Loucy (cell line): Measurements from ENCODE around the gene IL12B.
"Not testable (repeated sequence)": the region's sequence is repeated elsewhere in the genome, so short reads cannot be mapped to it uniquely, and the experiment has no call there.

Source experiments
- H2AFZ ChIP-seq: fragments of 200-600 bp; sonication (generic); 2 replicates; pipeline ENCODE4 v1.6.0; 2016; ENCODE audit warnings: antibody characterized with exemption, mild to moderate bottlenecking, low read length, moderate library complexity
- H3F3A ChIP-seq: fragments of 200-600 bp; 2 replicates; pipeline ENCODE4 v1.6.0; 2016; ENCODE audit warnings: antibody characterized with exemption, low read depth, mild to moderate bottlenecking
- H3K27me3 ChIP-seq: fragments of 200-600 bp; sonication (generic); 2 replicates; pipeline ENCODE4 v1.6.1; 2014; ENCODE audit warnings: low read length, mild to moderate bottlenecking; ENCODE audit not compliant: insufficient read depth, poor library complexity, severe bottlenecking
- H3K36me3 ChIP-seq: fragments of 200-600 bp; sonication (generic); 2 replicates; pipeline ENCODE4 v1.6.1; 2016; ENCODE audit warnings: low read length; ENCODE audit not compliant: insufficient read depth
- H3K4me1 ChIP-seq: fragments of 200-600 bp; sonication (generic); 2 replicates; pipeline ENCODE4 v1.5.1; 2014; ENCODE audit warnings: low read length, mild to moderate bottlenecking; ENCODE audit not compliant: insufficient read depth, poor library complexity, severe bottlenecking
- H3K4me2 ChIP-seq: fragments of 200-600 bp; sonication (generic); 2 replicates; pipeline ENCODE4 v1.6.0; 2014; ENCODE audit warnings: antibody characterized with exemption, low read length, low read depth, mild to moderate bottlenecking; ENCODE audit not compliant: poor library complexity, severe bottlenecking
- H3K4me3 ChIP-seq: fragments of 200-600 bp; sonication (generic); 2 replicates; pipeline ENCODE4 v1.5.1; 2014; ENCODE audit warnings: low read length, mild to moderate bottlenecking, mixed read lengths; ENCODE audit not compliant: poor library complexity, severe bottlenecking
- H3K79me2 ChIP-seq: fragments of 200-600 bp; sonication (generic); 2 replicates; pipeline ENCODE4 v1.6.1; 2014; ENCODE audit warnings: low read length; ENCODE audit not compliant: insufficient read depth
- H3K9ac ChIP-seq: fragments of 200-600 bp; sonication (generic); 2 replicates; pipeline ENCODE4 v1.6.0; 2014; ENCODE audit warnings: mild to moderate bottlenecking, low read depth, low read length, moderate library complexity; ENCODE audit not compliant: poor library complexity, severe bottlenecking
- H3K9me2 ChIP-seq: fragments of 200-600 bp; sonication (generic); replicated peaks from 2 replicates; pipeline ENCODE4 v1.6.1; 2016; ENCODE audit warnings: low read depth, low read length, mixed read lengths
- H3K9me3 ChIP-seq: fragments of 200-600 bp; sonication (generic); 2 replicates; pipeline ENCODE4 v1.6.1; 2014; ENCODE audit warnings: mild to moderate bottlenecking, antibody characterized with exemption, low read length, low read depth; ENCODE audit not compliant: insufficient read depth
- H4K20me1 ChIP-seq: fragments of 200-600 bp; sonication (generic); 2 replicates; pipeline ENCODE4 v1.6.0; 2014; ENCODE audit warnings: antibody characterized with exemption, low read length, mild to moderate bottlenecking; ENCODE audit not compliant: insufficient read depth, poor library complexity, severe bottlenecking
- EZH2phosphoT487 ChIP-seq: fragments of 200-600 bp; IDR thresholded peaks from 2 replicates; pipeline ENCODE4 v1.6.1; 2018; ENCODE audit warnings: antibody characterized with exemption, mild to moderate bottlenecking, moderate library complexity, borderline replicate concordance
- TF ChIP-seq, protein P1 (sequence below): fragments of 200-600 bp; sonication (generic); conservative IDR thresholded peaks from 2 replicates; pipeline ENCODE4 v1.5.1; 2014; ENCODE audit warnings: mild to moderate bottlenecking, antibody characterized with exemption, low read length

The IL12B gene

DNA sequence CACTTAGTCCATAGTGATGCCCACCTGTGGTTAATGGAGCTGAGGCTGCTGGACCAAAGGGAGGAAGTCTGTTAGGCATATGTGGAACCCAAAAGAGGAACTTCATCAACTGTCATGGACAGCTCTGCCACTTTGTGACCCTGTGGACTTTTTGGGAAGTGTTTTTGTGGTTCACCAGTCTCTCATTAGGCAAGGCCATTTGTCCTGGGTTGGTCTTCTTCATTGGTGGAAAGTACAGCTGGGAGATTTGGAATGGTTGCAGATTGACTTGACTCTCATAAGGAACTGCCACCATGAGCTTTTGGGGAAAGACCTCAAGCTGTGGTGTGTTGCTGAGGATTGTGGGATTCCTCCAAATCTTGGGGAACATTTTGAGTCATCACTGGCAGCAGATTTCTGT, 31.9 kb upstream of the IL12B start:
- Histone ChIP-seq H3K79me2 (no peaks in the 10 kb centered on the region), H2AFZ (no peak overlapping the region), H3K9me3 (no peaks in the 10 kb centered on the region), H3K36me3 (no peaks in the 10 kb centered on the region), H3K4me2 (no peak overlapping the region), H3K27me3 (no peaks in the 10 kb centered on the region), H3K9ac (no peak overlapping the region), H3K4me1 (no peaks in the 10 kb centered on the region), H3K4me3 (no peak overlapping the region), H3F3A (no peaks in the 10 kb centered on the region), H3K9me2 (no peaks in the 10 kb centered on the region), H4K20me1 (no peaks in the 10 kb centered on the region)
- no peak for TF ChIP-seq EZH2phosphoT487
- TF ChIP-seq, protein P1, sequence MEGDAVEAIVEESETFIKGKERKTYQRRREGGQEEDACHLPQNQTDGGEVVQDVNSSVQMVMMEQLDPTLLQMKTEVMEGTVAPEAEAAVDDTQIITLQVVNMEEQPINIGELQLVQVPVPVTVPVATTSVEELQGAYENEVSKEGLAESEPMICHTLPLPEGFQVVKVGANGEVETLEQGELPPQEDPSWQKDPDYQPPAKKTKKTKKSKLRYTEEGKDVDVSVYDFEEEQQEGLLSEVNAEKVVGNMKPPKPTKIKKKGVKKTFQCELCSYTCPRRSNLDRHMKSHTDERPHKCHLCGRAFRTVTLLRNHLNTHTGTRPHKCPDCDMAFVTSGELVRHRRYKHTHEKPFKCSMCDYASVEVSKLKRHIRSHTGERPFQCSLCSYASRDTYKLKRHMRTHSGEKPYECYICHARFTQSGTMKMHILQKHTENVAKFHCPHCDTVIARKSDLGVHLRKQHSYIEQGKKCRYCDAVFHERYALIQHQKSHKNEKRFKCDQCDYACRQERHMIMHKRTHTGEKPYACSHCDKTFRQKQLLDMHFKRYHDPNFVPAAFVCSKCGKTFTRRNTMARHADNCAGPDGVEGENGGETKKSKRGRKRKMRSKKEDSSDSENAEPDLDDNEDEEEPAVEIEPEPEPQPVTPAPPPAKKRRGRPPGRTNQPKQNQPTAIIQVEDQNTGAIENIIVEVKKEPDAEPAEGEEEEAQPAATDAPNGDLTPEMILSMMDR: no peak

DNA sequence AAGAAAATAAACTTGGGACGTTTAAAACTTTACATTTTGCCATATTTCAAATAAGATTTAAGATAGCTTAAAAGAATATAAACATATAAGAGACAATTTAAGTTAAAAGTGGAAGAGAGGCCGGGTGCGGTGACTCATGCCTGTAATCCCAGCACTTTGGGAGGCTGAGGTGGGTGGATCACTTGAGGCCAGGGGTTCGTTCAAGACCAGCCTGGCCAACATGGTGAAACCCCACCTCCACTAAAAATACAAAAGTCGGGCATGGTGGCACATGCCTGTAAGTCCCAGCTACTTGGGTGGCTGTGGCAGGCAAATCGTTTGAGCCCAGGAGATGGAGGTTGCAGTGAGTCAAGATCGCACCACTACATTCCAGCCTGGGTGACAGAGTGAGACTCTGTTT, 29.6 kb upstream of the IL12B start:
- H3K4me1 ChIP-seq, H3K36me3 ChIP-seq, H3K79me2 ChIP-seq, H3K27me3 ChIP-seq, H4K20me1 ChIP-seq, H3K9me2 ChIP-seq, H3K9ac ChIP-seq, H3K9me3 ChIP-seq, H3F3A ChIP-seq, H3K4me2 ChIP-seq, H2AFZ ChIP-seq, H3K4me3 ChIP-seq: not testable (repeated sequence)

DNA sequence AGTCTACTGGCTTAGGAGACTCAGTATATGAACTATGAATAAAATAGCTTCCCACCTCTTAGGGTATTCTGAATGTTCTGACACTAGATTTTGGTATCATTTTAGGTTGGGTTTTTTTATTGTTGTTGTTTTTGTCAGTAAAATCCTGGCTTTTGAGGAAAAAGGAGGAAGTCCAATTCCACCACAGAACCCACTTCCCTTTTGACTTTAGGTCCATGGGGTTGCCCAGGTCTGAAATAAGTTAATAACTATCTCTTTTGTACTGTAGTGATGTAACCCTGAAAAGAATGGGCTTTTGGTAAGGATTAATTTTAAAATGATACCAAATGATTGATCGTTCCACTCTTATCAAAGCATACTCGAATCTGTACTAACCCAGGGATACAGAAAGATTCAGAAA, 29.1 kb upstream of the IL12B start:
- no peak for TF ChIP-seq EZH2phosphoT487
- TF ChIP-seq, protein P1: no peak
- H3K9me3 ChIP-seq: no peaks in the 10 kb centered on the region
- no peaks in the 10 kb centered on the region for H3K4me1 ChIP-seq

DNA sequence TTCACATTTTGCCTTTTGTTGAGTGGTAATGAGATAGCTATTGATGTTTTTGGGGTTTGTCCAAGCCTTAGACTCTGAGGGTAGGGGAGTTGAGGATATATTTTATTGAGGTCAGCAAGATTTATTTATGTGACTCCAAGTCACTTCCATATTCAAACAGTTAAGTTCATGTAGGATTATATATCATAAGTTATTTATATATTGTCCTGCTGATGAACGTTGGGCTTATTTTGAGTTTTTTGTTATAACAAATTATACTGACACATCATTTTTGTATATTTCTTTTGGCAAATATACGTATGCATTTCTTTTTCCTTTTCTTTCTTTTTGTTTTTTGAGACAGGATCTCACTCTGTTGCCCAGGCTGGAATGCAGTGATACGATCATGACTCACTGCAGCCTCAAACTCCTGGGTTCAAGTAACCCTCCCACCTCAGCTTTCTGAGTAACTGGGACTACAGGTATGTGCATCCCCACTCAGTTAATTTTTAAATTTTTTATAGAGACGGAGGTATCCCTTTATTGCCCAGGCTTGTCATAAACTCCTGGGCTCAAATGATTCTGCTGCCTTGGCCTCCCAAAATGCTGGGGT, 23.5 kb upstream of the IL12B start:
- Histone ChIP-seq H3F3A (no peaks in the 10 kb centered on the region), H3K4me1 (no peaks in the 10 kb centered on the region), H3K9ac (no peak overlapping the region), H3K36me3 (no peaks in the 10 kb centered on the region), H4K20me1 (no peaks in the 10 kb centered on the region), H3K79me2 (no peaks in the 10 kb centered on the region), H3K27me3 (no peaks in the 10 kb centered on the region), H3K9me2 (no peaks in the 10 kb centered on the region), H3K9me3 (no peaks in the 10 kb centered on the region), H3K4me3 (no peak overlapping the region), H2AFZ (no peak overlapping the region), H3K4me2 (no peak overlapping the region)
- TF ChIP-seq, protein P1: no peak
- TF ChIP-seq EZH2phosphoT487: no peak

More for the DNA sequence above, 29.1 kb upstream of the IL12B start:
- Histone ChIP-seq H3K36me3 (no peaks in the 10 kb centered on the region), H3K9ac (no peak overlapping the region), H3K4me2 (no peak overlapping the region), H3K9me2 (no peaks in the 10 kb centered on the region), H2AFZ (no peak overlapping the region), H4K20me1 (no peaks in the 10 kb centered on the region), H3K4me3 (no peak overlapping the region), H3F3A (no peaks in the 10 kb centered on the region), H3K27me3 (no peaks in the 10 kb centered on the region), H3K79me2 (no peaks in the 10 kb centered on the region)

DNA sequence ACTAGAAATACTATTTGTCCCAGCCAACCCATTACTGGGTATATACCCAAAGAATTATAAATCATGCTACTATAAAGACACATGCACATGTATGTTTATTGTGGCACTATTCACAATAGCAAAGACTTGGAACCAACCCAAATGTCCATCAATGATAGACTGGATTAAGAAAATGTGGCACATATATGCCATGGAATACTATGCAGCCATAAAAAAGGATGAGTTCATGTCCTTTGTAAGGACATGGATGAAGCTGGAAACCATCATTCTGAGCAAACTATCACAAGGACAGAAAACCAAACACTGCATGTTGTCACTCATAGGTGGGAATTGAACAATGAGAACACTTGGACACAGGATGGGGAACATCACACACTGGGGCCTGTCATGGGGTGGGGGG, 20.4 kb upstream of the IL12B start:
- not testable (repeated sequence) for H3K27me3 ChIP-seq, H3K4me1 ChIP-seq, H3K79me2 ChIP-seq, H3K4me2 ChIP-seq, H3K9me3 ChIP-seq, H3K36me3 ChIP-seq, H3F3A ChIP-seq, H3K9ac ChIP-seq, H2AFZ ChIP-seq, H3K9me2 ChIP-seq, H4K20me1 ChIP-seq, H3K4me3 ChIP-seq
